ENCODE results near the gene TNFRSF8. TPM values are rescaled to one million over a fixed set of nuclear protein-coding genes. Genes with fewer than 3 reads are reported as not detected.

The TNFRSF8 gene
- total RNA-seq, 1 experiment from 2014 or later, result 20.8 TPM

DNA sequence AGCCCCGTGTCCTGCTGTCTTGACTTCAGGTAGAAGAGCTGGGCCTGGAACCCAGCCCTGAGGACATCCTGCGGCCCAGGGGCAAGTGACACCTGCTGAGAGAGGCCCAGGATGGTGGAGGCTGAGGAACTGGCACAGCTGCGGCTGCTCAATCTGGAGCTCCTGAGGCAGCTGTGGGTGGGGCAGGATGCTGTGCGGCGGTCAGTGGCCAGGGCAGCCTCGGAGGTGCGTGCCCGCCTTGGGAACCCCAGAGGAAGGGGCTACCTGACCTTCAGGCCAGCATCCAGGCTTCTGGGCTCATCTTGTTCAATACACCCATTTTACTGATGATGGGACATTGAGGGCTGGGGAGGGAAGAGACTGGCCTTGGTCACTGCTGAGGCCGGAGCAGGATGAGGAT is 41.5 kb upstream of the TNFRSF8 start:
- TF ChIP-seq, protein P1, sequence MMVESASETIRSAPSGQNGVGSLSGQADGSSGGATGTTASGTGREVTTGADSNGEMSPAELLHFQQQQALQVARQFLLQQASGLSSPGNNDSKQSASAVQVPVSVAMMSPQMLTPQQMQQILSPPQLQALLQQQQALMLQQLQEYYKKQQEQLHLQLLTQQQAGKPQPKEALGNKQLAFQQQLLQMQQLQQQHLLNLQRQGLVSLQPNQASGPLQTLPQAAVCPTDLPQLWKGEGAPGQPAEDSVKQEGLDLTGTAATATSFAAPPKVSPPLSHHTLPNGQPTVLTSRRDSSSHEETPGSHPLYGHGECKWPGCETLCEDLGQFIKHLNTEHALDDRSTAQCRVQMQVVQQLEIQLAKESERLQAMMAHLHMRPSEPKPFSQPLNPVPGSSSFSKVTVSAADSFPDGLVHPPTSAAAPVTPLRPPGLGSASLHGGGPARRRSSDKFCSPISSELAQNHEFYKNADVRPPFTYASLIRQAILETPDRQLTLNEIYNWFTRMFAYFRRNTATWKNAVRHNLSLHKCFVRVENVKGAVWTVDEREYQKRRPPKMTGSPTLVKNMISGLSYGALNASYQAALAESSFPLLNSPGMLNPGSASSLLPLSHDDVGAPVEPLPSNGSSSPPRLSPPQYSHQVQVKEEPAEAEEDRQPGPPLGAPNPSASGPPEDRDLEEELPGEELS (CRISPR knock-in tag; IDR thresholded peaks at IDR 0.05), result no peak
- TF ChIP-seq, protein P2, sequence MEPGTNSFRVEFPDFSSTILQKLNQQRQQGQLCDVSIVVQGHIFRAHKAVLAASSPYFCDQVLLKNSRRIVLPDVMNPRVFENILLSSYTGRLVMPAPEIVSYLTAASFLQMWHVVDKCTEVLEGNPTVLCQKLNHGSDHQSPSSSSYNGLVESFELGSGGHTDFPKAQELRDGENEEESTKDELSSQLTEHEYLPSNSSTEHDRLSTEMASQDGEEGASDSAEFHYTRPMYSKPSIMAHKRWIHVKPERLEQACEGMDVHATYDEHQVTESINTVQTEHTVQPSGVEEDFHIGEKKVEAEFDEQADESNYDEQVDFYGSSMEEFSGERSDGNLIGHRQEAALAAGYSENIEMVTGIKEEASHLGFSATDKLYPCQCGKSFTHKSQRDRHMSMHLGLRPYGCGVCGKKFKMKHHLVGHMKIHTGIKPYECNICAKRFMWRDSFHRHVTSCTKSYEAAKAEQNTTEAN (CRISPR knock-in tag; IDR thresholded peaks at IDR 0.05), result 0 out of 2 replicates have a peak, but pooled peaks have one; percentile 40
- TF ChIP-seq KAT7 (CRISPR knock-in tag; IDR thresholded peaks at IDR 0.05; ENCODE audit: borderline replicate concordance) (no peak), JUN (CRISPR knock-in tag; IDR thresholded peaks at IDR 0.05) (no peak), ESRRA (CRISPR knock-in tag; IDR thresholded peaks at IDR 0.05; ENCODE audit: borderline replicate concordance) (no peak), JAZF1 (CRISPR knock-in tag; IDR thresholded peaks at IDR 0.05) (no peak), RORB (CRISPR knock-in tag; IDR thresholded peaks at IDR 0.05) (no peak), ZNF232 (CRISPR knock-in tag; IDR thresholded peaks at IDR 0.05) (no peak)
- DNase-seq (ENCODE audit: low spot score) (no peak), ATAC-seq (no peak)
- no peak overlapping the region for H3K27ac Mint-ChIP-seq
- H3K27me3 Mint-ChIP-seq (ENCODE audit: low read depth), result no peaks in the 10 kb centered on the region
- ChIA-PET POLR2A (interaction anchor here (0.7 kb wide), 1 partner anchor 9 kb away, joined by 4 read pairs; no protein-coding TSS in a partner anchor), CTCF (no interaction called here)
- H3K36me3 Mint-ChIP-seq, result peaks cover 33% of the 10 kb centered on the region
- H3K9me3 Mint-ChIP-seq, result no peaks in the 10 kb centered on the region
- peaks cover 4% of the 10 kb centered on the region for H3K4me1 Mint-ChIP-seq
- H3K4me3 Mint-ChIP-seq, result no peak overlapping the region

DNA sequence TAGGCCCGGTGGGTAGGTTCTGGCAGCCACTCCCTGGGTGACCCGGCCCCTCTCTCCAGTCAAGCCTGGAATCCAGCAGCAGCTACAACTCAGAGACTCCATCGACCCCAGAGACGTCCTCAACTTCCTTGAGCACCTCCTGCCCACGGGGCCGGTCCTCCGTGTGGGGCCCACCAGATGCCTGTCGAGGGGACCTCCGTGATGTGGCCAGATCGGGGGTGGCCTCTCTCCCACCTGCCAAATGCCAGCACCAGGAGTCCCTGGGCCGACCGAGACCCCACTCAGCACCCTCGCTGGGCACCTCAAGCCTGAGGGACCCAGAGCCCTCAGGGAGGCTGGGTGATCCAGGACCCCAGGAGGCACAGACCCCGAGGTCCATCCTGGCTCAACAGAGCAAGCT is 41.1 kb upstream of the TNFRSF8 start:
- H3K4me3 Mint-ChIP-seq, result no peak overlapping the region
- ChIA-PET CTCF (no interaction called here), POLR2A (no interaction called here)
- no peak for DNase-seq (ENCODE audit: low spot score)
- no peaks in the 10 kb centered on the region for H3K27me3 Mint-ChIP-seq (ENCODE audit: low read depth)
- H3K36me3 Mint-ChIP-seq, result peaks cover 37% of the 10 kb centered on the region
- no peaks in the 10 kb centered on the region for H3K9me3 Mint-ChIP-seq
- H3K27ac Mint-ChIP-seq, result no peak overlapping the region
- H3K4me1 Mint-ChIP-seq, result peaks cover 4% of the 10 kb centered on the region
- ATAC-seq, result no peak
- no peak for TF ChIP-seq ATF2 (CRISPR knock-in tag; IDR thresholded peaks at IDR 0.05; ENCODE audit: borderline replicate concordance, low read depth)
- TF ChIP-seq SMAD4 (CRISPR knock-in tag; IDR thresholded peaks at IDR 0.05), result no peak
- no peak for TF ChIP-seq GTF2I (CRISPR knock-in tag; conservative IDR thresholded peaks at IDR 0.05)
- no peak for TF ChIP-seq ZNF671 (CRISPR knock-in tag; IDR thresholded peaks at IDR 0.05)
- TF ChIP-seq, protein P3, sequence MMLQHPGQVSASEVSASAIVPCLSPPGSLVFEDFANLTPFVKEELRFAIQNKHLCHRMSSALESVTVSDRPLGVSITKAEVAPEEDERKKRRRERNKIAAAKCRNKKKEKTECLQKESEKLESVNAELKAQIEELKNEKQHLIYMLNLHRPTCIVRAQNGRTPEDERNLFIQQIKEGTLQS (CRISPR knock-in tag; conservative IDR thresholded peaks at IDR 0.05), result no peak
- TF ChIP-seq, protein P2 (CRISPR knock-in tag; IDR thresholded peaks at IDR 0.05), result no peak
- TF ChIP-seq RORB (CRISPR knock-in tag; IDR thresholded peaks at IDR 0.05), result no peak
- TF ChIP-seq NFATC4 (CRISPR knock-in tag; IDR thresholded peaks at IDR 0.05), result no peak
- no peak for TF ChIP-seq KAT7 (CRISPR knock-in tag; IDR thresholded peaks at IDR 0.05; ENCODE audit: borderline replicate concordance)
- TF ChIP-seq, protein P4, sequence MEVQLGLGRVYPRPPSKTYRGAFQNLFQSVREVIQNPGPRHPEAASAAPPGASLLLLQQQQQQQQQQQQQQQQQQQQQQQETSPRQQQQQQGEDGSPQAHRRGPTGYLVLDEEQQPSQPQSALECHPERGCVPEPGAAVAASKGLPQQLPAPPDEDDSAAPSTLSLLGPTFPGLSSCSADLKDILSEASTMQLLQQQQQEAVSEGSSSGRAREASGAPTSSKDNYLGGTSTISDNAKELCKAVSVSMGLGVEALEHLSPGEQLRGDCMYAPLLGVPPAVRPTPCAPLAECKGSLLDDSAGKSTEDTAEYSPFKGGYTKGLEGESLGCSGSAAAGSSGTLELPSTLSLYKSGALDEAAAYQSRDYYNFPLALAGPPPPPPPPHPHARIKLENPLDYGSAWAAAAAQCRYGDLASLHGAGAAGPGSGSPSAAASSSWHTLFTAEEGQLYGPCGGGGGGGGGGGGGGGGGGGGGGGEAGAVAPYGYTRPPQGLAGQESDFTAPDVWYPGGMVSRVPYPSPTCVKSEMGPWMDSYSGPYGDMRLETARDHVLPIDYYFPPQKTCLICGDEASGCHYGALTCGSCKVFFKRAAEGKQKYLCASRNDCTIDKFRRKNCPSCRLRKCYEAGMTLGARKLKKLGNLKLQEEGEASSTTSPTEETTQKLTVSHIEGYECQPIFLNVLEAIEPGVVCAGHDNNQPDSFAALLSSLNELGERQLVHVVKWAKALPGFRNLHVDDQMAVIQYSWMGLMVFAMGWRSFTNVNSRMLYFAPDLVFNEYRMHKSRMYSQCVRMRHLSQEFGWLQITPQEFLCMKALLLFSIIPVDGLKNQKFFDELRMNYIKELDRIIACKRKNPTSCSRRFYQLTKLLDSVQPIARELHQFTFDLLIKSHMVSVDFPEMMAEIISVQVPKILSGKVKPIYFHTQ (CRISPR knock-in tag; IDR thresholded peaks at IDR 0.05), result no peak
- TF ChIP-seq, protein P5, sequence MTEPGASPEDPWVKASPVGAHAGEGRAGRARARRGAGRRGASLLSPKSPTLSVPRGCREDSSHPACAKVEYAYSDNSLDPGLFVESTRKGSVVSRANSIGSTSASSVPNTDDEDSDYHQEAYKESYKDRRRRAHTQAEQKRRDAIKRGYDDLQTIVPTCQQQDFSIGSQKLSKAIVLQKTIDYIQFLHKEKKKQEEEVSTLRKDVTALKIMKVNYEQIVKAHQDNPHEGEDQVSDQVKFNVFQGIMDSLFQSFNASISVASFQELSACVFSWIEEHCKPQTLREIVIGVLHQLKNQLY (CRISPR knock-in tag; IDR thresholded peaks at IDR 0.05), result no peak
- no peak for TF ChIP-seq NR2C2 (CRISPR knock-in tag; IDR thresholded peaks at IDR 0.05)
- TF ChIP-seq IRF2 (CRISPR knock-in tag; IDR thresholded peaks at IDR 0.05; ENCODE audit: borderline replicate concordance, low read depth), result no peak
- TF ChIP-seq, protein P6, sequence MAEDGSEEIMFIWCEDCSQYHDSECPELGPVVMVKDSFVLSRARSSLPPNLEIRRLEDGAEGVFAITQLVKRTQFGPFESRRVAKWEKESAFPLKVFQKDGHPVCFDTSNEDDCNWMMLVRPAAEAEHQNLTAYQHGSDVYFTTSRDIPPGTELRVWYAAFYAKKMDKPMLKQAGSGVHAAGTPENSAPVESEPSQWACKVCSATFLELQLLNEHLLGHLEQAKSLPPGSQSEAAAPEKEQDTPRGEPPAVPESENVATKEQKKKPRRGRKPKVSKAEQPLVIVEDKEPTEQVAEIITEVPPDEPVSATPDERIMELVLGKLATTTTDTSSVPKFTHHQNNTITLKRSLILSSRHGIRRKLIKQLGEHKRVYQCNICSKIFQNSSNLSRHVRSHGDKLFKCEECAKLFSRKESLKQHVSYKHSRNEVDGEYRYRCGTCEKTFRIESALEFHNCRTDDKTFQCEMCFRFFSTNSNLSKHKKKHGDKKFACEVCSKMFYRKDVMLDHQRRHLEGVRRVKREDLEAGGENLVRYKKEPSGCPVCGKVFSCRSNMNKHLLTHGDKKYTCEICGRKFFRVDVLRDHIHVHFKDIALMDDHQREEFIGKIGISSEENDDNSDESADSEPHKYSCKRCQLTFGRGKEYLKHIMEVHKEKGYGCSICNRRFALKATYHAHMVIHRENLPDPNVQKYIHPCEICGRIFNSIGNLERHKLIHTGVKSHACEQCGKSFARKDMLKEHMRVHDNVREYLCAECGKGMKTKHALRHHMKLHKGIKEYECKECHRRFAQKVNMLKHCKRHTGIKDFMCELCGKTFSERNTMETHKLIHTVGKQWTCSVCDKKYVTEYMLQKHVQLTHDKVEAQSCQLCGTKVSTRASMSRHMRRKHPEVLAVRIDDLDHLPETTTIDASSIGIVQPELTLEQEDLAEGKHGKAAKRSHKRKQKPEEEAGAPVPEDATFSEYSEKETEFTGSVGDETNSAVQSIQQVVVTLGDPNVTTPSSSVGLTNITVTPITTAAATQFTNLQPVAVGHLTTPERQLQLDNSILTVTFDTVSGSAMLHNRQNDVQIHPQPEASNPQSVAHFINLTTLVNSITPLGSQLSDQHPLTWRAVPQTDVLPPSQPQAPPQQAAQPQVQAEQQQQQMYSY (CRISPR knock-in tag; IDR thresholded peaks at IDR 0.05), result no peak
- TF ChIP-seq RELA (CRISPR knock-in tag; IDR thresholded peaks at IDR 0.05; ENCODE audit: borderline replicate concordance), result no peak
